GM12864 (cell line): ENCODE data around the gene JARID2.

Experiments used
- DNase-seq: peaks from one replicate; pipeline ENCODE4 v3.0.0-alpha.2; 2011; ENCODE audit warnings: low read depth
- H3K4me3 ChIP-seq: 2 replicates; pipeline ENCODE4 v1.5.1; 2011; ENCODE audit warnings: mild to moderate bottlenecking, low read depth, low read length, control low read depth
- CTCF ChIP-seq: IDR thresholded peaks from 2 replicates; pipeline ENCODE4 v1.5.1; 2011; ENCODE audit warnings: low read depth, mild to moderate bottlenecking, moderate library complexity, low read length, control low read depth, inconsistent platforms; ENCODE audit errors: missing control alignments

Gene JARID2

DNA sequence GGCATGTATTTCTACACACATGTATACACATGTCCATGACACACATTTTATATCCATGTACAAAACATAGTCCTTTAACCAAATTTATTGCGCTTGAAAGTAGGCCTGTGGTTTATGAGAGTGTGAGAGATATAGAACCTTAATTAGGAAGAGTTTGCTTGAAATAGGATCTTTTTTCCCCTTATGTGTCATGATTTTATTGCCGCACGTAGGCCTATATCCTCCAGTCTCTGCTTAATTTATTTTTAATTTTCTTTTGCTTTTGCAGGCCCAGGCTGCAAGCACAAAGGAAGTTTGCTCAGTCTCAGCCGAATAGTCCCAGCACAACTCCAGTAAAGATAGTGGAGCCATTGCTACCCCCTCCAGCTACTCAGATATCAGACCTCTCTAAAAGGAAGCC, 205.9 kb downstream of the JARID2 start:
- DNase-seq, result no peak
- TF ChIP-seq CTCF, result no peak
- no peak overlapping the region for H3K4me3 ChIP-seq

- no peak for TF ChIP-seq CTCF
- no peak overlapping the region for H3K4me3 ChIP-seq
- DNase-seq, result no peak
These were observed 206.5 kb downstream of the JARID2 start for GRCh38 chr6:15452182-15452941.

GRCh38 chr6:15453186-15453585, 207.3 kb downstream of the JARID2 start:
- no peak for TF ChIP-seq CTCF
- DNase-seq, result no peak
- no peak overlapping the region for H3K4me3 ChIP-seq

GRCh38 chr6:15453622-15454021, 207.8 kb downstream of the JARID2 start:
- no peak overlapping the region for H3K4me3 ChIP-seq
- no peak for DNase-seq
- TF ChIP-seq CTCF, result no peak

GRCh38 chr6:15456422-15456821, 210.6 kb downstream of the JARID2 start:
- no peak for DNase-seq
- TF ChIP-seq CTCF, result no peak
- no peak overlapping the region for H3K4me3 ChIP-seq

DNA sequence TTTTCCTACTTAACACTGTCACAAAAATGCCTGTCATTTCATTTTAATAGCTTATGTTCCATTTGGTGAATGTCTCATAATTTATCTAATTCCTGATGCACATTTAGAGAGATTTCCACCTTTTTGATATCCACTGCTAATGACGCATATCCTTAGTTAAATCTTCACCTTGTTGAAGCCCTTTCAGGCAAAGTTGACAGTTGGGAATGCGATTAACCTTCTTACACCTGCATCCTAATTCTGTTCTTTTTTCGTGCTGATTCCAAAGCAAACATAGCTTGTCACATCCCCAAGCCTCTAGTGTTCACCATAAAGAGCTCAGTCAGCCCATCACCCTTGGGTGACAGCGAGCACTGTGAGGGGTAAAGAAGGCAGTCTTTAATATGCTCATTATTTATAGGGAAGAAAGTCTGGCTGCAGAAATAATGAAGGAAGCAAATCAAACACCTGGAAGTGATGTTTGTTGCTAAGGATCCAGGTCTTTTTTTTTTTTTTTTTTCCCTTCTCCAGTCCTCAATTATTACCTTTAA, 211.3 kb downstream of the JARID2 start:
- no peak for TF ChIP-seq CTCF
- no peak overlapping the region for H3K4me3 ChIP-seq
- no peak for DNase-seq

GRCh38 chr6:15458021-15458459, 212.2 kb downstream of the JARID2 start:
- TF ChIP-seq CTCF, result no peak
- no peak for DNase-seq
- no peak overlapping the region; the same call in 1 of the 2 replicates for H3K4me3 ChIP-seq
